Measurements from ENCODE around the gene ZNF14. TPM values are rescaled to one million over a fixed set of nuclear protein-coding genes. Genes with fewer than 3 reads are reported as not detected.
A peak's percentile ranks its signal among the peaks of the same experiment; 100 is the strongest.

Gene ZNF14
- total and polyA plus RNA-seq, 2 donors from 2014 or later = 5.0 to 10.2 TPM

DNA sequence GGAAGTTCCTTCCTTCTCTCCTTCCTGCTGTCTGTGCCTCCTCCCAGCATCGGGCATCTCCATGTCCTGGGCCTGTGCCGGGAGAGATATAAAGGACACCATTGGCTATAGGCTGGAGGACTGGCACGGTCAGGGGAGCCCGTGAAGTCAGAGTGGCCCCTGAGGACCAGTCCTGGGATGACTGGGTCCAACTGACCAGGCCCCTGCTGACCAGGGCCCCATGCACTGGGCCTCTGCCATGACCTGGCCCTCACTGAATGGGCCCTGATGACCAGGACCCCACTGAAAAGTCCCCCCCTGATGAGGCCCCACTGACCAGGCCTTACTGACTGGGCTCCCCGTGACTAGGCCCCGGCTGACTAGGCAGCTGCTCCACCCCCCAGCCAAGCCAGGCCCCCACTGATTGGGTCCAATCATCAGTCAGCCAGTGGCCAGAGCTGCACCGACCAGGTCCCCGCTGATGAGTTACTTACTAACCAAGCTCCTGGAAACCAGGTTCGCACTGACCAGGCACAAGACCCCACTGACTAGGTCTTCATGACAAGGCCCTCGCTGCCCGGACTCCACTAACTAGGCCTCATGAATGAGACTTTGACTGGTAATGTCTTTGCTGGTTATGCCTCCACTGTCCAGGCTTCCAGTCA is 20.0 kb upstream of the ZNF14 start:
- FAIRE-seq (no peak), DNase-seq (peak in 1 of 5 donors; percentile 22)
- Histone ChIP-seq H3K9ac (ENCODE audit: low read length in 3 of 3) (no peak overlapping the region), H3K9me3 (ENCODE audit: control insufficient read depth in 2 of 3, insufficient read depth in 1 of 3, low read length in 3 of 3) (no peaks in the 10 kb centered on the region), H3K4me1 (ENCODE audit: control insufficient read depth in 2 of 3, insufficient read depth in 2 of 3, low read depth in 1 of 3, low read length in 3 of 3) (no peaks in the 10 kb centered on the region), H3K27ac (ENCODE audit: low read depth in 2 of 2, low read length in 2 of 2) (no peak overlapping the region), H3K27me3 (ENCODE audit: control insufficient read depth, insufficient read depth, low read length) (no peaks in the 10 kb centered on the region), H3K36me3 (ENCODE audit: control insufficient read depth in 2 of 3, insufficient read depth in 3 of 3, low read length in 3 of 3) (no peaks in the 10 kb centered on the region), H3K4me3 (ENCODE audit: low read length in 3 of 3) (no peak overlapping the region)
- TF ChIP-seq, protein P1, sequence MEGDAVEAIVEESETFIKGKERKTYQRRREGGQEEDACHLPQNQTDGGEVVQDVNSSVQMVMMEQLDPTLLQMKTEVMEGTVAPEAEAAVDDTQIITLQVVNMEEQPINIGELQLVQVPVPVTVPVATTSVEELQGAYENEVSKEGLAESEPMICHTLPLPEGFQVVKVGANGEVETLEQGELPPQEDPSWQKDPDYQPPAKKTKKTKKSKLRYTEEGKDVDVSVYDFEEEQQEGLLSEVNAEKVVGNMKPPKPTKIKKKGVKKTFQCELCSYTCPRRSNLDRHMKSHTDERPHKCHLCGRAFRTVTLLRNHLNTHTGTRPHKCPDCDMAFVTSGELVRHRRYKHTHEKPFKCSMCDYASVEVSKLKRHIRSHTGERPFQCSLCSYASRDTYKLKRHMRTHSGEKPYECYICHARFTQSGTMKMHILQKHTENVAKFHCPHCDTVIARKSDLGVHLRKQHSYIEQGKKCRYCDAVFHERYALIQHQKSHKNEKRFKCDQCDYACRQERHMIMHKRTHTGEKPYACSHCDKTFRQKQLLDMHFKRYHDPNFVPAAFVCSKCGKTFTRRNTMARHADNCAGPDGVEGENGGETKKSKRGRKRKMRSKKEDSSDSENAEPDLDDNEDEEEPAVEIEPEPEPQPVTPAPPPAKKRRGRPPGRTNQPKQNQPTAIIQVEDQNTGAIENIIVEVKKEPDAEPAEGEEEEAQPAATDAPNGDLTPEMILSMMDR (IDR thresholded peaks at IDR 0.05; ENCODE audit: borderline replicate concordance, extremely low read depth, insufficient read depth) = no peak
- intact Hi-C loops (cut with DNase I) = no loop called here

DNA sequence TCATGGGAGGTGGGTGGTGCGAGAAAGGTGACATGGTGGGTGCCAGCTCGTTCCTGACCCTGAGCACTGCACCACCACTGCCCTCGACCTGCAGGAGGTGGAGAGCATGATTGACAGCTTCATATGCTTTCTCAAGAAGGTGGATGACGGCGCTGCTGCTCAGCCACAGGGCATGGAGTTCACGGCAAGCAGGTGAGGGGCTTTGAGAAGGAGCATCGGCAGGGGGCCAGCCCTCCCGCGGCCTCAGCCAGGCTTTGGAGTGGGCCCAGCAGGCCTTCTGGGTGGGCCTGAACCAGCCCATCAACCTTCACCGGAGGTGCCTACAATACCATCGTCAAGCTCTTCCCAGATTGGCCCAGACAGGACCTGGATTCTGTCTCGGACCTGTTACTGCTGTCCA is 18.9 kb upstream of the ZNF14 start:
- Histone ChIP-seq H3K4me1 (ENCODE audit: control insufficient read depth in 2 of 3, insufficient read depth in 2 of 3, low read depth in 1 of 3, low read length in 3 of 3) (no peaks in the 10 kb centered on the region), H3K27ac (ENCODE audit: low read depth in 2 of 2, low read length in 2 of 2) (no peak overlapping the region), H3K9ac (ENCODE audit: low read length in 3 of 3) (no peak overlapping the region), H3K4me3 (ENCODE audit: low read length in 3 of 3) (no peak overlapping the region), H3K9me3 (ENCODE audit: control insufficient read depth in 2 of 3, insufficient read depth in 1 of 3, low read length in 3 of 3) (no peaks in the 10 kb centered on the region), H3K36me3 (ENCODE audit: control insufficient read depth in 2 of 3, insufficient read depth in 3 of 3, low read length in 3 of 3) (no peaks in the 10 kb centered on the region), H3K27me3 (ENCODE audit: control insufficient read depth, insufficient read depth, low read length) (no peaks in the 10 kb centered on the region)
- TF ChIP-seq, protein P1 (IDR thresholded peaks at IDR 0.05; ENCODE audit: borderline replicate concordance, extremely low read depth, insufficient read depth) = no peak
- intact Hi-C loops (cut with DNase I) = no loop called here
- FAIRE-seq (no peak), DNase-seq (peak in 1 of 5 donors; percentile 48)

DNA sequence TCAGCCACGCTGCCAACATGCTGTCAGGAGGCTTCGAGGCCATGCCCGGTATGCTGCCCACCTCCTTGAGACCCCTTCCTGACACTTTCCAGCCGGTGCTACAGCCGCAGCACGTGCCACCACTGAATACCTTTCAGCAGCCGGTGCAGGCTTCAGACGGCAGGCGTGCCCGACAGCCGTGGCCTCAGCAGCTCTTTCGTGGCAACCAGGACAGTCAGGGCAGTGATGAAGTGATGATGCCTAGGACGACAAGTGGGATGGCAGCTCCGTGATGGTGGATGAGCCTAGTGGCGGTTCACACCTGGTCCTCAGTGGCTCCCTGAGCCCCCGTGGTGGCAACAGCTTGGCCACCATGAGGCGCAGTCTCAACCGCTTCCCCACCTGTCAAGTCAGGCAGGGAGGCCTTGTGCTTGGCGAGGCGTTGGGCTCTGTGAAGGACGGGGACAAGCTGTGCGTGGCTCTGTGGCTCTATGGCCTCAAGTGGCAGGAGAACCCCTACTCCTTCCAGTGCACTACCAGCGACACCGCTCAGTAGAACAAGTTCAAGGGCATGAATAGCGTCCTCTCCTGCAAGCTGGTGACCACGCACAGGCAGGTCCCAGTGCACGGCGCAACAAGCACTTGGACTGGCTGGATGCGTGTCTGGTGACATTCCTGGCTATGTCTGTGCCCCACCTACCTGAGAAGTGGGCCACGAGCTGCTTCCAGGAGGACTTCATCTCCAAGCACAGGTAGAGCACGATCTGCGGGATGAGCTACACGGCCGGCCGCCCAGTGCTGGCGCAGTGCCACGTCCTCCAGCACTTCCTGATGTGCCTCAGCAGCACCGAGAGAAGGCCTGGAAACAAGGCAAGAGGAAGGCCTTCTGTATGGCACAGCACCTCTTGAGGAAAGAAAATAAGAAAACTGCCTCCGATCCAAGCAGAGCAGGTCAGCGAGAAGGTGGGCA is 18.2 kb upstream of the ZNF14 start:
- DNase-seq = peak in 2 of 5 donors; percentile 22 to 72
- TF ChIP-seq, protein P1 (IDR thresholded peaks at IDR 0.05; ENCODE audit: borderline replicate concordance, extremely low read depth, insufficient read depth) = no peak
- no peak overlapping the region for H3K27ac ChIP-seq (ENCODE audit: low read depth in 2 of 2, low read length in 2 of 2)
- no peak overlapping the region for H3K9ac ChIP-seq (ENCODE audit: low read length in 3 of 3)
- H3K27me3 ChIP-seq (ENCODE audit: control insufficient read depth, insufficient read depth, low read length) = no peaks in the 10 kb centered on the region
- FAIRE-seq = no peak
- H3K4me3 ChIP-seq (ENCODE audit: low read length in 3 of 3) = no peak overlapping the region
- H3K4me1 ChIP-seq (ENCODE audit: control insufficient read depth in 2 of 3, insufficient read depth in 2 of 3, low read depth in 1 of 3, low read length in 3 of 3) = no peaks in the 10 kb centered on the region
- no peaks in the 10 kb centered on the region for H3K9me3 ChIP-seq (ENCODE audit: control insufficient read depth in 2 of 3, insufficient read depth in 1 of 3, low read length in 3 of 3)
- intact Hi-C loops (cut with DNase I) = no loop called here
- no peaks in the 10 kb centered on the region for H3K36me3 ChIP-seq (ENCODE audit: control insufficient read depth in 2 of 3, insufficient read depth in 3 of 3, low read length in 3 of 3)
